GM19468 (cell line): ENCODE measurements around the gene DEDD.

Source experiments
- ATAC-seq: cut with Tn5 transposase; IDR thresholded peaks from one replicate; pipeline ENCODE4 v1.9.1; 2021; ENCODE audit warnings: mild to moderate bottlenecking, moderate library complexity, moderate number of reproducible peaks; ENCODE audit not compliant: unreplicated experiment; ENCODE audit errors: extremely low read depth

DEDD gene

GRCh38 chr1:161096530-161096929, 35.9 kb downstream of the DEDD start:
- ATAC-seq = no peak

GRCh38 chr1:161096015-161096414, 36.5 kb downstream of the DEDD start:
- ATAC-seq = no peak

- no peak for ATAC-seq
Measured at GRCh38 chr1:161095230-161095629, 37.2 kb downstream of the DEDD start.

- no peak for ATAC-seq
Measured at GRCh38 chr1:161094481-161094880, 38.0 kb downstream of the DEDD start.

- ATAC-seq = no peak
Measured at GRCh38 chr1:161092621-161093028, 39.8 kb downstream of the DEDD start.

- ATAC-seq = no peak
Measured at GRCh38 chr1:161091796-161092507, 40.5 kb downstream of the DEDD start.

- no peak for ATAC-seq
Measured at GRCh38 chr1:161091093-161091492, 41.4 kb downstream of the DEDD start.

- no peak for ATAC-seq
Measured at GRCh38 chr1:161090617-161091016, 41.9 kb downstream of the DEDD start.

- ATAC-seq = no peak
Measured at GRCh38 chr1:161089938-161090337, 42.5 kb downstream of the DEDD start.

- ATAC-seq = no peak
Measured at GRCh38 chr1:161089251-161089924, 43.1 kb downstream of the DEDD start, which contains the start of gene NECTIN4. Gene NECTIN4 (minus strand): TSS chr1:161089558. CDS start chr1:161089296, 262 bp downstream.

GRCh38 chr1:161088587-161089110, 43.8 kb downstream of the DEDD start:
- no peak for ATAC-seq

- ATAC-seq = no peak
Measured at GRCh38 chr1:161086457-161086856, 46.0 kb downstream of the DEDD start.

- no peak for ATAC-seq
Measured at GRCh38 chr1:161085165-161085564, 47.3 kb downstream of the DEDD start.

- ATAC-seq = no peak
Measured at GRCh38 chr1:161084597-161084988, 47.9 kb downstream of the DEDD start.

- ATAC-seq = no peak
Measured at GRCh38 chr1:161083748-161084596, 48.5 kb downstream of the DEDD start.

- ATAC-seq = no peak
Measured at GRCh38 chr1:161082996-161083747, 49.3 kb downstream of the DEDD start.

GRCh38 chr1:161082483-161082882, 50.0 kb downstream of the DEDD start:
- ATAC-seq = no peak

GRCh38 chr1:161081519-161081918, 50.9 kb downstream of the DEDD start:
- ATAC-seq = no peak

GRCh38 chr1:161080441-161081405, 51.7 kb downstream of the DEDD start:
- no peak for ATAC-seq
